ENCODE data around the gene RFX2. TPM values are rescaled to one million over a fixed set of nuclear protein-coding genes. Genes with fewer than 3 reads are reported as not detected.
"Not testable (repeated sequence)": the region's sequence is repeated elsewhere in the genome, so short reads cannot be mapped to it uniquely, and the experiment has no call there.

Gene RFX2
- total RNA-seq, 2 experiments from 2014 or later, result 10.1 to 10.4 TPM

DNA sequence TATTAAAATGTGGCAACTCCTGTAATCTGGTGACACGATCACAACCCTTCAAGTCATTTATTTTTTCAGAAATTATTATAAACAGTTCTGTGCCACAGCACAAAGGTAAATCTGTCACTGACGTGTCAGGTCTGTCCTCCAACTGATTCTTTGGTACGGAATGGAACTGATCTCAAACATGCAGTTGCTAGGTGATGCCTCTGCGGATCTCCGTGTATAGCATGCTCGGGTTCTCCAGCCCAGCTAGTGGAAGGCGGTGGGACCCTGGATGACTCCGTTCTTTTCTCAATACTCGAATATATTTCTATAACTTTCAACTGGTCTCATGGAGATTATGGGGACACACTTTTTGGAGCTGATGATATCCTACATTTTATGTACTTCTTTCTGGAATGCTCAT is 143.4 kb downstream of the RFX2 start:
- Mint-ChIP-seq H3K27me3 (no peaks in the 10 kb centered on the region), H3K36me3 (ENCODE audit: low read depth) (peaks cover 17% of the 10 kb centered on the region), H3K4me1 (peaks cover 85% of the 10 kb centered on the region), H3K27ac (peak overlapping the region; percentile 62), H3K9me3 (no peaks in the 10 kb centered on the region), H3K4me3 (no peak overlapping the region)
- POLR2A ChIA-PET, result no interaction called here
- CTCF ChIA-PET, result interaction anchor here (1.2 to 2.3 kb wide), 3 partner anchors 10 to 55 kb away, joined by 3 to 8 read pairs (median 4); no protein-coding TSS in a partner anchor
- no peak for DNase-seq

DNA sequence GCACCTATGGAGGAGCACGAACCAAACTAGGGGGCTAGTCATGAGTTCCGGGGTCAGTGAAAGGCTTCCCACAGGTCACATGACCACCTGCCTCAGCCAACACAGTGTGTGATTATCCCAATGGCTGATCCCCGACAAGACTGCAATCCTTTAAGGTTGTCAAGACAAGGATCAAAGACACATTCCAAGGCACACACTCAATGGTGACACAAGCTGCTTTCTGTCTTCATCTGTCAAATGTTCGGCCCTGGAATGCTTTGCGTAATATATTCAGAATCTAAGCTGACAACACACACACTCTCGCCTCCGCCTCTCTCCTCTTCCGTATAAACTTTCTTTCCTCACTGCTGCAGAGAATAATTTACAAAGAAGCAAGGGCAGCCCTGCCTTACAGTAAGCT is 144.1 kb downstream of the RFX2 start:
- H3K27ac Mint-ChIP-seq, result peak overlapping the region; percentile 51
- CTCF ChIA-PET, result interaction anchor here (0.9 to 2.0 kb wide), 4 partner anchors 10 to 162 kb away, joined by 3 to 4 read pairs (median 3); no protein-coding TSS in a partner anchor
- H3K9me3 Mint-ChIP-seq, result no peaks in the 10 kb centered on the region
- H3K4me3 Mint-ChIP-seq, result no peak overlapping the region
- peaks cover 15% of the 10 kb centered on the region for H3K36me3 Mint-ChIP-seq (ENCODE audit: low read depth)
- no peak for DNase-seq
- no peaks in the 10 kb centered on the region for H3K27me3 Mint-ChIP-seq
- H3K4me1 Mint-ChIP-seq, result peaks cover 84% of the 10 kb centered on the region
- POLR2A ChIA-PET, result no interaction called here

DNA sequence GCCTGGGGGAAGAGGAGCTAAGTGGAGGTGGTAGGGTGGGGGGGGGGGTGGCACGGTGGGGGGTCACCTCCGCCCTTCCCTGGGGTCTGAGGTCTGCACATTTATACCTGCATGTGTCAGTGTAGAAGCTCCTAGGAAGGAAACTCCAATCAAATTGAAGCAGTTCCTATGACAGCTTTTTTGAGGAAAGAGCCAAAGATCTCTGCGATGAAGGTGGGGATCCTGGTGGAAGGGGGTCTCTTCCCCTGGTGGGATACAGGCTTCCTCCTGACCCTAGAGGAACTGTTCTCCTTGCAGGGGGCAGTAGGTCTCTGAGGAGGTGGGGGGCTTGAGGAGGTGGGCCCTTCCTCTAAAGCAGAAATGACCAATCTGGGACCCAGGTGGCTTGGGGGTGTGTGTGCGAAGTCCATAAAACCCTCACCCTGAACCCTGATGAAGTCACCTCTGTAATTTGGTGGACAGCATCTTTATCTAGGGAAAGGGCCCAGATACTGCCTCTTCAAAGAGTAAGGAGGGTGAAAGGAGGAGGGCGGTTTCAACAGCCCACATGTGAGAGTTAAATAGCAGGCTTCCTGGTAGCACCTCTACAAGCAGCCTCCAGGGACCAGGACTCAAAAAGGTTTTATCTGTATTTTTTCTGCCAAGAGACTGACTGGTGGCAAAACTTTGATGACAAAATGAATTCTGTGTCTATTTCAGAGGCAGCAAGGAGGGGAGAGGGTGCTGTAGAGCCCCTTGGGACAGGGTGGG is 145.3 kb downstream of the RFX2 start:
- Mint-ChIP-seq H3K27ac (peak overlapping the region; percentile 81), H3K36me3 (ENCODE audit: low read depth) (peaks cover 16% of the 10 kb centered on the region), H3K4me1 (peaks cover 91% of the 10 kb centered on the region), H3K9me3 (no peaks in the 10 kb centered on the region), H3K4me3 (no peak overlapping the region), H3K27me3 (no peaks in the 10 kb centered on the region)
- ChIA-PET POLR2A (no interaction called here), CTCF (interaction anchor here (0.9 kb wide), 1 partner anchor 14 kb away, joined by 3 read pairs; no protein-coding TSS in a partner anchor)
- DNase-seq, result peak; percentile 47

DNA sequence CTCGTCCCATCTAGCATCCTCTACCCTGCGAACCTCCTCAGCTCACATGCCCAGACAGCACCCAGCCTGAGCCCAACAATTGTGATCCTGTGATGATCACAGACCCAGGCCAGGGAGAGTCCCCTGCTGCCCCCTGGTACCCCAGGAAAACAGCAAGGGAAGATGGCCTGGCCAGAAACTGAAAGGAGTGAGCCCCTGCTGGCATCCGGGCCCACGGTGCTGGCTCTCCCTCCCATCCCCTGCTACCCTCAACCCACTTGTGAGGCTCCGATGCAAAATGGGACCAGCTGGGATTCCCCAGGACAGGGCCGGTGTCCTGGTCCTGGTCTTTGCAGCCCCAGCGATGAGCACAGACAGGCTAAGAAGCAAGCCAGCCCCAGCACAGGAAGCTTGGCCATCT is 146.4 kb downstream of the RFX2 start:
- Mint-ChIP-seq H3K9me3 (no peaks in the 10 kb centered on the region), H3K27me3 (no peaks in the 10 kb centered on the region), H3K4me1 (peaks cover 95% of the 10 kb centered on the region), H3K4me3 (no peak overlapping the region), H3K36me3 (ENCODE audit: low read depth) (peaks cover 16% of the 10 kb centered on the region), H3K27ac (peak overlapping the region; percentile 100)
- CTCF ChIA-PET, result no interaction called here
- no peak for DNase-seq
- POLR2A ChIA-PET, result no interaction called here

DNA sequence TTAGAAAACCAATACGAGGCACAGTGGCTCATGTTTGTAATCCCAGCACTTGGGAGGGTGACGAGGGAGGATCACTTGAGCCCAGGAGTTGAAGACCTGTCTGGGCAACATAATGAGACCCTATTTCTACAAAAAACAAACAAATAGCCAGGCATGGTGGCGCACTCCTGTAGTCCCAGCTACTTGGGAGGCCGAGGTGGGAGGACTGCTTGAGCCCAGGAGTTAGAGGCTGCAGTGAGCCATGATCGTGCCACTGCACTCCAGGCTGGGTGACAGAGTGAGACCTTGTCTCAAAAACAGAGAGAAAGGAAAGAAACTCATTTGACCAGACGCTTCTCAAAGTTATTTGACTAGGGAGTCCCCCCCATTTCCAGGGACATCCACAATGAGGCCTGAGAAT is 147.0 kb downstream of the RFX2 start:
- DNase-seq, H3K4me3 Mint-ChIP-seq, H3K27me3 Mint-ChIP-seq, H3K9me3 Mint-ChIP-seq, POLR2A ChIA-PET: not testable (repeated sequence)
- Mint-ChIP-seq H3K36me3 (ENCODE audit: low read depth) (peaks cover 16% of the 10 kb centered on the region), H3K27ac (peak overlapping the region; percentile 100), H3K4me1 (peaks cover 92% of the 10 kb centered on the region)
- CTCF ChIA-PET, result interaction anchor here (0.8 kb wide), 1 partner anchor 10 kb away, joined by 3 read pairs; no protein-coding TSS in a partner anchor

DNA sequence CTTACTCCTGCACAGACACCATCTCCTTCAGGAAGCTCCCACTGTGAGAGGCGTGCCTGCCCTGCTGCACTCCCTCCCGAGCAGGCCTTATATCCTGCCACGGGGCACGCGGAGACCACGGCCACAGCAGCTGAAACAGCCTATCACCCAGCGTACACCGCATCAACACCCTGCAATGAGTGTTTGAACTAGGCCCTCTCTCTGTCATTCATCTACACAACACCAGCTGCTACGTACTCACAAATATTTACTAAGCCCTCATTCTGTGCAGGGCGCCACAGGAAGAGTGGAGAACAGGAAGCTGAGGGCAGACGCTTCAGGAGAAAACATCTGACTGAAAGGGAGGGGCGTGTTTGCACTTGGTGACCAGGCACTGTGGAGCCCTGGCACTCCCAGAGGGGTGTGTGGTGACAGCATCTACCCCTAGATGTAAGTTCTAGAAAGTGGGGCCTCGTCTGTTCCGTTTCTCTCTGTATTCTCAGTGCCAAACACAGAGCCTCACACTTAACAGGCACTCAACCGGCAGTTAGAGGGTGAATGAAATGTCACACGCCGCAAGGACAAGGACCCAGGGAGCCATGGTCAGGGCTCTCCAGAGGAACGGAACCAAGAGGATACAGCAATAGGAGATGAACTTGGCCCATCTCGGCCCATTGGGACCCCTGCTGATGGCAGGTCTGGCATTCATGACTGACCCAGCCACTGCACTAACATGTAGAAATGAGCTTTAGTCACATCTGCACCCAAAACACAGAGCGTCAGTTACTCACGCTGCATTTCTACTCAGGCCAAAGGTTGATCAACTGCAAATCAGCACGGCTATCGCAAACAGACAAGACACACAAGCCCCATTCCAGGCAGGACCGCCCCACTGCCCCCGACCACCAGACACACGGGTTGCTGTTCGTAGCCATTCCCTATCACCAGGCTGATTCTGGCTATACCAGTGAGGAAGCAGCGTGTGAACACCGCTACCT is 148.0 kb downstream of the RFX2 start:
- no peaks in the 10 kb centered on the region for H3K27me3 Mint-ChIP-seq

DNA sequence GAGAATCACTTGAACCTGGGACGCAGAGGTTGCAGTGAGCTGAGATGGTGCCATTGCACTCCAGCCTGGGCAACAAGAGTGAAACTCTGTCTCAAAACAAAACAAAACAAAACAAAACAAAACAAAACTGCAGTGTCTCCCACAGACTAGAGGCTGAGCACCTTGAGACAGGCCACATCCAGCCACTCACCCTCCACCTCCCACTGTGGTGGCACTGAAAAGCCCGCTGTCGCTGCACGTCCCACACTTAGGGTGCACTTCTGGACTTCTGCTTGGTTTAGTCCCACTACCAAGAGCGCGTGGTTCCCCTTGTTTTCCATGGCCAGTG is 148.7 kb downstream of the RFX2 start:
- Mint-ChIP-seq H3K27ac (peak overlapping the region; percentile 100), H3K4me1 (peaks cover 89% of the 10 kb centered on the region), H3K4me3 (peak overlapping the region; percentile 63), H3K36me3 (ENCODE audit: low read depth) (peaks cover 12% of the 10 kb centered on the region)
- DNase-seq, H3K27me3 Mint-ChIP-seq, POLR2A ChIA-PET, H3K9me3 Mint-ChIP-seq: not testable (repeated sequence)
- CTCF ChIA-PET, result interaction anchor here (0.7 to 1.4 kb wide), 3 partner anchors 9 to 1107 kb away, joined by 3 to 4 read pairs (median 3); no protein-coding TSS in a partner anchor

More for the DNA sequence above, 148.0 kb downstream of the RFX2 start:
- peaks cover 89% of the 10 kb centered on the region for H3K4me1 Mint-ChIP-seq
- peaks cover 13% of the 10 kb centered on the region for H3K36me3 Mint-ChIP-seq (ENCODE audit: low read depth)
- ChIA-PET POLR2A (no interaction called here), CTCF (interaction anchor here (0.7 to 1.4 kb wide), 4 partner anchors 8 to 1107 kb away, joined by 3 to 4 read pairs (median 3); no protein-coding TSS in a partner anchor)
- H3K9me3 Mint-ChIP-seq, result no peaks in the 10 kb centered on the region
- H3K27ac Mint-ChIP-seq, result peak overlapping the region; percentile 100
- H3K4me3 Mint-ChIP-seq, result peak overlapping the region; percentile 63
- DNase-seq, result peak; percentile 90

DNA sequence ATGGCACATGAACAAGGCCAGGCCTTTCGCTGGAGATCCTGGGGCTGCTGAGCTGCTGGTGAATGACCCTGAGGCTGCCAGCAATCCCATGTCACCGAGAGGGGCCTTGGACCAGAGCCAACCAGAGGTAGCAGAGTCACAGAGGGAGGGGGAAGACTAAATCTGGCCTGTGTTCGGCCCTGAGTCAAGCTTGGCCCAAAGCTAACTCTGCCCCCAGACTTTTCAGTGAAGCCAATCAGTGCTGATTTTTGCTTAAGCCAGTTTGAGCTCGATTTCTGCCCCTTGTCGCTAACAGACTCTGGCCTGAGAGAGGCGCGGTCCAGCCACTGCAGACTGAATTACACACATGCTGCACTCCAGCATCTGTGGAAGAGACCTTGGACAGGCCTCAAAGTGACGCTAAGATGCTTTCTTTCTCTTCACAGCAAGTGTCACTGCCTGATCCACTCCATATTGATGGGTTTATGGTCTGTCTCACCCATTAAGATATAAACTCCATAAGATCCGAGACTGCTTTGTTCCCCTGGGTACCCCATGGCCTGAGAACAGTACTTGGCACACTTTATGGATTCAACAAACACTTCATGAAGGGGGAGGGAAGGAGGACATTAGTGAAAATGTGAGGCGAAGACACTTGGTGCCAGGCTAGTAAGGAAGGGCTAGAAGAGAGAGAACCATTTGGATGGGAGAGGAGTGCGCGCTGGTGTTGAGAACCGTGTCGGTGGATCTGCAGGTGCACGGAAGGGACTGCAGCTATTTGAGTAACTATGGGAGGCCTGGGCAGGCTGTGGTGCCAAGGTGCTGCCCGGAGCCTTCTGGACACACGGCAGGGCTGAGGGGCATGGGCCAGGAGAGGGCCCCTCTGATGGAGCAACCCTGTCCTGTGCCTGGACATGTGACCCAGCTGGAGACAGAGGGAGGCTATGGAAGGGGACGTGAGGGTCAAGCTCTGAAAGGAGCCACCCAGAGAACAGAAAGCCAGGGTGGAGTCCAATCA is 150.0 kb downstream of the RFX2 start:
- H3K27ac Mint-ChIP-seq, result peak overlapping the region; percentile 100
- H3K4me1 Mint-ChIP-seq, result peaks cover 88% of the 10 kb centered on the region
- ChIA-PET CTCF (interaction anchor here (0.6 to 1.6 kb wide), 3 partner anchors 10 to 185 kb away, joined by 4 to 7 read pairs (median 5); no protein-coding TSS in a partner anchor), POLR2A (no interaction called here)
- no peaks in the 10 kb centered on the region for H3K27me3 Mint-ChIP-seq
- H3K4me3 Mint-ChIP-seq, result peak overlapping the region; percentile 0
- H3K9me3 Mint-ChIP-seq, result no peaks in the 10 kb centered on the region
- DNase-seq, result no peak
- peaks cover 8% of the 10 kb centered on the region for H3K36me3 Mint-ChIP-seq (ENCODE audit: low read depth)

DNA sequence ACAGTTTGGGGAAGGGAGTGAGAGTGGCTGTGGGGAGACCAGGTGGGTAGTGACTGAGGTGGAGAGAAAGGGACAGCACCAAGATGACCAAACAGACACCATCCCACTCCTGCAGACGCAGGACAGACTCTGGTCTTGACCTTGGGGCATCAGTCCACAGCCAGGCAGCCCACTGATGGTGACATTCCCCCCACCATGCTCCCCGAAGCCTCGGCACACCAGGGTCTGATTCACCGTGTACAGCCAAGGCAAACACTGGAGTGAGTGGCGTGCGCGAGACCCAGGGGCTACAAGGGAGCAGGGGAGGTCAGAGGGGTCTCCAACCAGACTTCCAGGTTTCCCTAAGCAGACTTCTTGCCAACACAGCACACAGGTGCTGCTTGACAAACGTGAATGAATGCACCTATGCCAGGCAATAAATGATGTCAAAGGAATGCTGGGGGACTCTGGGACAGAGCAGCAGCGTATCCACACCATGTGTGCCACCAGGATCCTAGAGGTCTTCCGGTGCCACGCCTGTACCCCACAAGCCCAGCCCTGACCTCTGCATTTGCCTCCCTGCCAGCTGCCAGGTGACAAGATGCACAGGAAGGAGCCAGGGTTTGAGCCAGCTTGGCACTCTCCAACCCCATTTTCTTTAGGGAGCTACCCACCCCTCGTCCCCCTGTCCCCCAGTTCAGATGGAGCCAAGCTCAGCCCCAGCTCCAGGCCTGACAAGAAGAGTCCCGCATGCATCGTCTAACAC is 150.9 kb downstream of the RFX2 start:
- no peak for DNase-seq
- H3K27ac Mint-ChIP-seq, result peak overlapping the region; percentile 100
- POLR2A ChIA-PET, result no interaction called here
- H3K4me1 Mint-ChIP-seq, result peaks cover 86% of the 10 kb centered on the region
- no peaks in the 10 kb centered on the region for H3K27me3 Mint-ChIP-seq
- no peaks in the 10 kb centered on the region for H3K9me3 Mint-ChIP-seq
- CTCF ChIA-PET, result interaction anchor here (0.6 to 1.6 kb wide), 3 partner anchors 62 to 186 kb away, joined by 3 to 7 read pairs (median 5); no protein-coding TSS in a partner anchor
- H3K36me3 Mint-ChIP-seq (ENCODE audit: low read depth), result peaks cover 5% of the 10 kb centered on the region
- no peak overlapping the region for H3K4me3 Mint-ChIP-seq

DNA sequence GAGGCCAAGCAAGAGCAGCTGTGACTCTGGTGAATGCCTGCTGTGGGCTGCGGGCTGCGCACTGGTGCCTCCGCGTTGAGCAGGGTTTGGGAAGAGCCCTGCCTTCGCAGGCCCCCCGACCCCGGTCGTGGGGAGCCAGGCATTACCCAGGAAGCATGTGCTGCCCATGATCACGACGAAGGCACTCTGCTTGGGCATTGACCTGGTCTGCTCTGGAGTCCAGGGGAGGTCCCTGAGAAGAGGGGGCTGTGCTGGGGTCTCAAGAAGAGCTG is 151.5 kb downstream of the RFX2 start:
- CTCF ChIA-PET, result interaction anchor here (0.6 kb wide), 1 partner anchor 62 kb away, joined by 3 read pairs; no protein-coding TSS in a partner anchor
- Mint-ChIP-seq H3K27ac (peak overlapping the region; percentile 81), H3K36me3 (ENCODE audit: low read depth) (peaks cover 5% of the 10 kb centered on the region), H3K4me1 (peaks cover 86% of the 10 kb centered on the region), H3K4me3 (no peak overlapping the region), H3K27me3 (no peaks in the 10 kb centered on the region), H3K9me3 (no peaks in the 10 kb centered on the region)
- DNase-seq, result no peak
- POLR2A ChIA-PET, result no interaction called here

DNA sequence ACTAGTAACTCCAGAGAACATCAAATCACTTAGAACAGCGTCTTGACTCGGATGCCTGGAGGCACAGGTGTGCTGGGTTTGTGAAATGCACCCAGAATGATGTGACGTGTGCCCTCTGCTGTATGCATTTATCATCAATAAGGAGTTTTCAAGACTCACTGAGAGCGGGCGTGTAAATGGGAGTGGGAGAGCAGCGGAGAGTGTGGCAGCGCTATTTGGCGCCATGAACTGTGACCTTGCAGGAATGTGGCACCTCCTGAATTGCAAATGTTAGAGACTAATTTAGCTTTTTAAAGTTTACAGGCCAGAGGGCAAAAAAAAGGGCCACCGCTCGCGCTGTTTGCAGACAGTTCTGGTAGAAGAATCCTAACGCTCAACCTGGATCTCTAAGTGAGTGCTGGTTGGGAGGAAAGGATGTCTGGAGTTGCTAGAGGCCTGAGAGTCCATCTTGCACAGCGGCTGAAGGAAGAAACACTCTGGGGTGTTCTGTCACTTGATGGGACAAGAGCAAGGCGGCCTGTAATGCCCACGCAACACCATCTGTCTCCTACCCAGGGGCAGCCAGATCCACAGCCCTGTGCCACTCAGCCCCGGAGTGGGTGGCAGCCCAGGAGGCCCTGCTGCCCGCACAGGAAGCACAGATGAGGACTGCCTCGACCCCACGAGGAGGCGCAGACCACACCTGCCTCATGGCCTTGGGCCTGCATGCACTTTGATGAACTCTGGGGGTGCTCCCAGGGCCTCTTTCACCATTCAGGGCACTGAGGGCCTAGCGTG is 152.0 kb downstream of the RFX2 start:
- POLR2A ChIA-PET, result no interaction called here
- Mint-ChIP-seq H3K27ac (peak overlapping the region; percentile 85), H3K9me3 (peaks cover under 1% of the 10 kb centered on the region), H3K4me1 (peaks cover 86% of the 10 kb centered on the region), H3K4me3 (no peak overlapping the region), H3K36me3 (ENCODE audit: low read depth) (peaks cover 7% of the 10 kb centered on the region), H3K27me3 (no peaks in the 10 kb centered on the region)
- DNase-seq, result no peak
- CTCF ChIA-PET, result interaction anchor here (0.8 to 3.4 kb wide), 2 partner anchors 10 to 13 kb away, joined by 3 to 17 read pairs; no protein-coding TSS in a partner anchor
